Rectal smooth muscle tissue (tissue), 1 donor: ENCODE data around the gene AKAP6.

ENCODE experiments used
- H3K27ac ChIP-seq: one replicate; pipeline ENCODE4 v1.7.0; 2013; ENCODE audit warnings: low read depth, low read length, inconsistent platforms
- H3K27me3 ChIP-seq: one replicate; pipeline ENCODE4 v1.7.0; 2013; ENCODE audit warnings: low read length; ENCODE audit not compliant: control insufficient read depth, insufficient read depth
- H3K36me3 ChIP-seq: one replicate; pipeline ENCODE4 v1.7.0; 2013; ENCODE audit warnings: low read length; ENCODE audit not compliant: control insufficient read depth, insufficient read depth
- H3K4me1 ChIP-seq: one replicate; pipeline ENCODE4 v1.7.0; 2013; ENCODE audit warnings: low read length; ENCODE audit not compliant: control insufficient read depth, insufficient read depth
- H3K4me3 ChIP-seq: one replicate; pipeline ENCODE4 v1.7.0; 2013; ENCODE audit warnings: low read length
- H3K9ac ChIP-seq: one replicate; pipeline ENCODE4 v1.7.0; 2013; ENCODE audit warnings: low read length

AKAP6 gene

GRCh38 chr14:32337759-32338158 lies 8.7 kb downstream of the AKAP6 start:
- H3K27me3 ChIP-seq: no peaks in the 10 kb centered on the region
- no peak overlapping the region for H3K4me3 ChIP-seq
- no peaks in the 10 kb centered on the region for H3K4me1 ChIP-seq
- H3K9ac ChIP-seq: no peak overlapping the region
- H3K36me3 ChIP-seq: no peaks in the 10 kb centered on the region
- no peak overlapping the region for H3K27ac ChIP-seq

- Histone ChIP-seq H3K27me3 (no peaks in the 10 kb centered on the region), H3K9ac (no peak overlapping the region), H3K36me3 (no peaks in the 10 kb centered on the region), H3K4me1 (no peaks in the 10 kb centered on the region), H3K27ac (no peak overlapping the region), H3K4me3 (no peak overlapping the region)
These were observed 10.1 kb downstream of the AKAP6 start for GRCh38 chr14:32339188-32339587.

- Histone ChIP-seq H3K4me3 (no peak overlapping the region), H3K36me3 (no peaks in the 10 kb centered on the region), H3K27me3 (no peaks in the 10 kb centered on the region), H3K27ac (no peak overlapping the region), H3K4me1 (no peaks in the 10 kb centered on the region), H3K9ac (no peak overlapping the region)
These were observed 13.1 kb downstream of the AKAP6 start for GRCh38 chr14:32341947-32342846.

GRCh38 chr14:32342847-32343194 lies 13.7 kb downstream of the AKAP6 start:
- Histone ChIP-seq H3K4me3 (no peak overlapping the region), H3K4me1 (no peaks in the 10 kb centered on the region), H3K27ac (no peak overlapping the region), H3K36me3 (no peaks in the 10 kb centered on the region), H3K9ac (no peak overlapping the region), H3K27me3 (no peaks in the 10 kb centered on the region)

- Histone ChIP-seq H3K9ac (no peak overlapping the region), H3K27ac (no peak overlapping the region), H3K36me3 (no peaks in the 10 kb centered on the region), H3K27me3 (no peaks in the 10 kb centered on the region), H3K4me3 (no peak overlapping the region), H3K4me1 (no peaks in the 10 kb centered on the region)
These were observed 14.9 kb downstream of the AKAP6 start for GRCh38 chr14:32343926-32344430.

- no peak overlapping the region for H3K4me3 ChIP-seq
- H3K4me1 ChIP-seq: no peaks in the 10 kb centered on the region
- H3K9ac ChIP-seq: no peak overlapping the region
- no peak overlapping the region for H3K27ac ChIP-seq
- H3K36me3 ChIP-seq: no peaks in the 10 kb centered on the region
- H3K27me3 ChIP-seq: no peaks in the 10 kb centered on the region
These were observed 16.3 kb downstream of the AKAP6 start for GRCh38 chr14:32345311-32345791.

GRCh38 chr14:32349322-32349721 lies 20.2 kb downstream of the AKAP6 start:
- Histone ChIP-seq H3K4me1 (no peaks in the 10 kb centered on the region), H3K4me3 (no peak overlapping the region), H3K27ac (no peak overlapping the region), H3K36me3 (no peaks in the 10 kb centered on the region), H3K9ac (no peak overlapping the region), H3K27me3 (no peaks in the 10 kb centered on the region)

- no peaks in the 10 kb centered on the region for H3K36me3 ChIP-seq
- no peak overlapping the region for H3K4me3 ChIP-seq
- H3K4me1 ChIP-seq: no peaks in the 10 kb centered on the region
- H3K27me3 ChIP-seq: no peaks in the 10 kb centered on the region
- H3K27ac ChIP-seq: no peak overlapping the region
- H3K9ac ChIP-seq: no peak overlapping the region
These were observed 20.9 kb downstream of the AKAP6 start for GRCh38 chr14:32350020-32350419.

- H3K36me3 ChIP-seq: no peaks in the 10 kb centered on the region
- no peak overlapping the region for H3K9ac ChIP-seq
- no peaks in the 10 kb centered on the region for H3K4me1 ChIP-seq
- H3K27ac ChIP-seq: no peak overlapping the region
- no peaks in the 10 kb centered on the region for H3K27me3 ChIP-seq
- no peak overlapping the region for H3K4me3 ChIP-seq
These were observed 23.5 kb downstream of the AKAP6 start for GRCh38 chr14:32352631-32353030.

- H3K9ac ChIP-seq: no peak overlapping the region
- H3K27ac ChIP-seq: no peak overlapping the region
- H3K36me3 ChIP-seq: no peaks in the 10 kb centered on the region
- no peaks in the 10 kb centered on the region for H3K27me3 ChIP-seq
- no peak overlapping the region for H3K4me3 ChIP-seq
- no peaks in the 10 kb centered on the region for H3K4me1 ChIP-seq
These were observed 25.6 kb downstream of the AKAP6 start for GRCh38 chr14:32354716-32355115.

GRCh38 chr14:32358781-32359180 lies 29.7 kb downstream of the AKAP6 start:
- no peaks in the 10 kb centered on the region for H3K36me3 ChIP-seq
- H3K27ac ChIP-seq: no peak overlapping the region
- no peaks in the 10 kb centered on the region for H3K27me3 ChIP-seq
- H3K4me3 ChIP-seq: no peak overlapping the region
- no peak overlapping the region for H3K9ac ChIP-seq
- no peaks in the 10 kb centered on the region for H3K4me1 ChIP-seq

GRCh38 chr14:32361674-32362073 lies 32.6 kb downstream of the AKAP6 start:
- H3K9ac ChIP-seq: no peak overlapping the region
- H3K36me3 ChIP-seq: no peaks in the 10 kb centered on the region
- no peak overlapping the region for H3K27ac ChIP-seq
- no peak overlapping the region for H3K4me3 ChIP-seq
- H3K27me3 ChIP-seq: no peaks in the 10 kb centered on the region
- peaks cover 5% of the 10 kb centered on the region for H3K4me1 ChIP-seq

GRCh38 chr14:32363761-32364160 lies 34.7 kb downstream of the AKAP6 start:
- peaks cover 15% of the 10 kb centered on the region for H3K4me1 ChIP-seq

More at GRCh38 chr14:32363761-32364160, 34.7 kb downstream of the AKAP6 start:
- Histone ChIP-seq H3K4me3 (no peak overlapping the region), H3K27ac (no peak overlapping the region), H3K9ac (no peak overlapping the region), H3K27me3 (no peaks in the 10 kb centered on the region), H3K36me3 (no peaks in the 10 kb centered on the region)
